ENCODE results near the gene SOD3.

DNA sequence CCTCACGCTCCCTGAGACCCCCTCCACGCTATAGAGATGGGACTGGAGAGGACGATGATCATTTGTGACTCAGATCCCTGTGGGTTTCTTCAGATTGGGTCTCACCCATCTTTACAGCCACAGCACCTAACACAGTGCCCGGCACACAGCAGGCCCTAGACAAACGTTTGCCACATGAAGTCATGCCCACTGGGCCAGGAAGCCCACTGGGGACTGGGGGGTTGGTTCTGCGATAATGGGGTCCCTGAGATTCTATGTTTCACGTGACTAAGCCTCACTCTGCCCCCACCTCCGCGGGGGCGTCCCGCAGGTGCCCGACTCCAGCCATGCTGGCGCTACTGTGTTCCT lies 3.8 kb downstream of the SOD3 start:
- TF ChIP-seq POLR2AphosphoS5 (IDR thresholded peaks at IDR 0.05; ENCODE audit: low read depth, low read length) (no peak), POLR2A (IDR thresholded peaks at IDR 0.05; ENCODE audit: low read depth, low read length) (no peak)
